GM23248 (cell line): Measurements from ENCODE around the gene PEAK3.

Experiments used
- EZH2 ChIP-seq: fragments of 200-600 bp; sonication (generic); IDR thresholded peaks from 2 replicates; pipeline ENCODE4 v1.6.1; 2018; ENCODE audit warnings: antibody characterized with exemption, mild to moderate bottlenecking; ENCODE audit not compliant: insufficient read depth, poor library complexity, severe bottlenecking
- EZH2phosphoT487 ChIP-seq: fragments of 200-600 bp; sonication (generic); IDR thresholded peaks from 2 replicates; pipeline ENCODE4 v1.6.1; 2018; ENCODE audit warnings: antibody characterized with exemption, moderate library complexity, mild to moderate bottlenecking, low read depth; ENCODE audit not compliant: insufficient read depth

GRCh38 chr19:2320049-2320448 is 38.1 kb upstream of the PEAK3 start:
- TF ChIP-seq EZH2phosphoT487 (no peak), EZH2 (no peak)
